GM10266 (cell line): ENCODE measurements around the gene HHLA2.

Experiments used
- DNase-seq: peaks from one replicate; pipeline ENCODE4 v3.0.0; 2012; ENCODE audit errors: extremely low spot score
- TF ChIP-seq, protein P1 (sequence below): IDR thresholded peaks from 2 replicates; pipeline ENCODE4 v1.5.1; 2012; ENCODE audit warnings: mild to moderate bottlenecking, low read depth; ENCODE audit not compliant: control insufficient read depth, insufficient read depth; ENCODE audit errors: missing control alignments

The HHLA2 gene

GRCh38 chr3:108301695-108302404 is 5.5 kb downstream of the HHLA2 start:
- TF ChIP-seq, protein P1, sequence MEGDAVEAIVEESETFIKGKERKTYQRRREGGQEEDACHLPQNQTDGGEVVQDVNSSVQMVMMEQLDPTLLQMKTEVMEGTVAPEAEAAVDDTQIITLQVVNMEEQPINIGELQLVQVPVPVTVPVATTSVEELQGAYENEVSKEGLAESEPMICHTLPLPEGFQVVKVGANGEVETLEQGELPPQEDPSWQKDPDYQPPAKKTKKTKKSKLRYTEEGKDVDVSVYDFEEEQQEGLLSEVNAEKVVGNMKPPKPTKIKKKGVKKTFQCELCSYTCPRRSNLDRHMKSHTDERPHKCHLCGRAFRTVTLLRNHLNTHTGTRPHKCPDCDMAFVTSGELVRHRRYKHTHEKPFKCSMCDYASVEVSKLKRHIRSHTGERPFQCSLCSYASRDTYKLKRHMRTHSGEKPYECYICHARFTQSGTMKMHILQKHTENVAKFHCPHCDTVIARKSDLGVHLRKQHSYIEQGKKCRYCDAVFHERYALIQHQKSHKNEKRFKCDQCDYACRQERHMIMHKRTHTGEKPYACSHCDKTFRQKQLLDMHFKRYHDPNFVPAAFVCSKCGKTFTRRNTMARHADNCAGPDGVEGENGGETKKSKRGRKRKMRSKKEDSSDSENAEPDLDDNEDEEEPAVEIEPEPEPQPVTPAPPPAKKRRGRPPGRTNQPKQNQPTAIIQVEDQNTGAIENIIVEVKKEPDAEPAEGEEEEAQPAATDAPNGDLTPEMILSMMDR, result no peak
- DNase-seq, result peak; percentile 10

GRCh38 chr3:108302570-108302969 is 6.2 kb downstream of the HHLA2 start:
- TF ChIP-seq, protein P1, result no peak
- no peak for DNase-seq

DNA sequence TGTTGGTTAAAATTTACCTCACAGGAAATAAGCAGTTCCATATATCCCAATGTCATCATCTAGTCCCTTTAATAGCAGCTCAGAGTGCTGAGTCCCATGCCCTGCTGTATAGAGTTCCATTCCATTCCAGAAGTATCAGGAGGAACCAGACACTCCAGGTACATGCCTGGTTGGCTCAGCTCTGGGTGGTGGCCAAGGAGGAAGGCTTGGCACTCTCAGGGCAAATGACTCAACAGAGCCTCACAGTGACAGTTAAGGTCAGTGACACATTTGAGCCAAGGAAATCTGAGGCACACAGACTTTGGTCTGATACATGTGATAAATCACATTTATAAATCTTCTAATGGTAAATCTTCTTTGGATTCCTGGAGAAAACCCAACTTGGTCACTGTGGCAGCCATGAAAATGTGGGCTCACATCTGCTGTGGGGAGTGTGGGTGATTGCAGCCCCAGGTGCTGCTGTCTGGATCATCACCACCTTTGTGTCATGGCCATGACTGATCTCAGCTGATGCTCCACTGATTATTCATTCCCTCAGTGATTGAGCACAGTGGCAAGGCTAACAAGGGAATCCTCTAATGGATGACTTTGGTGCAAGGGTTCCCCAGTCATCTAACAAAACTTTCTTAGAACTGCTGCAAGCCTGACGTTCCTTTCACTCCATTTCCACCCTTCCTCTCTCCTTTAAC is 9.3 kb downstream of the HHLA2 start:
- TF ChIP-seq, protein P1, result peak; percentile 7
- no peak for DNase-seq

- DNase-seq, result no peak
- TF ChIP-seq, protein P1, result no peak
Observed at GRCh38 chr3:108311797-108312196, 15.4 kb downstream of the HHLA2 start.

GRCh38 chr3:108312656-108313055 is 16.3 kb downstream of the HHLA2 start:
- no peak for DNase-seq
- TF ChIP-seq, protein P1, result no peak

DNA sequence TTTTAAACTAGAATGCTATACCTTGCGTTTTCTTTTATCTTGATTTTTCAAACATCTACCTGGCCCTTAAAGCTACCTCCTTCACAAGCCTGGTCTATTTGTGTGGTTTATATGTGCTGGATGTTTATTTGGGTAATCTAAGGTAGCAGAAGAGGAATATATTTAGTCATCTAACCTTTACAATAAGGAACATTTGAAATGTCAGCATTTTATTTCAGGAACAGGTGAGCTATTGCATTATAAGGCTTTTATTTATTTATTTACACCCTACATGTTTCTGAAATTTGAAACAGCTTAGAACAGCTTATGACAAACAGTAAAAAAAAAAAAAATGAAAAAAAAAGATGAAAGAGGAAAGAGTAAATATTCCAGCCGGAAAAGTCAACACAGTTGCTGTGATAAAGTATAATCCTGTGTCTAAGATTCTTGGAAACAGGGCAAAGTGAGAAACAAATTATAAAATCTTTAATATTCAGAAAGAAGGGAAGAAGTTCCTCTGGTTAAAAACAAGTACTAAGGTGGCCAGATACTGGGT is 19.5 kb downstream of the HHLA2 start:
- TF ChIP-seq, protein P1, result no peak
- no peak for DNase-seq
